ENCODE measurements around the gene SCRN2. TPM values are rescaled to one million over a fixed set of nuclear protein-coding genes. Genes with fewer than 3 reads are reported as not detected.

The SCRN2 gene
- polyA plus RNA-seq = 109 TPM
- long read RNA-seq, donor 1, transcript SCRN2-201 (8 exons, 1,548 nt) = major isoform, 12 of 33 reads
- long read RNA-seq, donor 1, transcript SCRN2-212 (7 exons, 1,745 nt) = minor isoform, 6 of 33 reads
- long read RNA-seq, donor 1, partial matches to known transcripts = 13 of 33 reads
- long read RNA-seq, donor 1, other reads (novel, unspliced or antisense) = 0 of 33 reads
- long read RNA-seq, donor 2, transcript SCRN2-212 (7 exons, 1,745 nt) = minor isoform, 5 of 50 reads
- long read RNA-seq, donor 2, transcript SCRN2-202 (7 exons, 1,779 nt) = minor isoform, 5 of 50 reads
- long read RNA-seq, donor 2, transcript SCRN2-201 (8 exons, 1,548 nt) = major isoform, 14 of 50 reads
- long read RNA-seq, donor 2, partial matches to known transcripts = 21 of 50 reads
- long read RNA-seq, donor 2, other reads (novel, unspliced or antisense) = 0 of 50 reads
- long read RNA-seq, donor 3 = 0 reads
- long read RNA-seq, donor 4, partial matches to known transcripts = 8 of 12 reads
- long read RNA-seq, donor 4, other reads (novel, unspliced or antisense) = 0 of 12 reads
- long read RNA-seq, donor 5, transcript SCRN2-212 (7 exons, 1,745 nt) = minor isoform, 5 of 23 reads
- long read RNA-seq, donor 5, transcript SCRN2-201 (8 exons, 1,548 nt) = major isoform, 8 of 23 reads
- long read RNA-seq, donor 5, partial matches to known transcripts = 5 of 23 reads
- long read RNA-seq, donor 5, other reads (novel, unspliced or antisense) = 0 of 23 reads
- long read RNA-seq, donor 6, transcript SCRN2-201 (8 exons, 1,548 nt) = major isoform, 18 of 37 reads
- long read RNA-seq, donor 6, transcript SCRN2-212 (7 exons, 1,745 nt) = minor isoform, 9 of 37 reads
- long read RNA-seq, donor 6, partial matches to known transcripts = 5 of 37 reads
- long read RNA-seq, donor 6, other reads (novel, unspliced or antisense) = 0 of 37 reads
- long read RNA-seq, donor 7, partial matches to known transcripts = 0 of 6 reads
- long read RNA-seq, donor 7, other reads (novel, unspliced or antisense) = 0 of 6 reads
- long read RNA-seq, donor 8, transcript SCRN2-202 (7 exons, 1,779 nt) = minor isoform, 13 of 67 reads
- long read RNA-seq, donor 8, transcript SCRN2-212 (7 exons, 1,745 nt) = minor isoform, 11 of 67 reads
- long read RNA-seq, donor 8, transcript SCRN2-201 (8 exons, 1,548 nt) = major isoform, 24 of 67 reads
- long read RNA-seq, donor 8, partial matches to known transcripts = 13 of 67 reads
- long read RNA-seq, donor 8, other reads (novel, unspliced or antisense) = 0 of 67 reads
- long read RNA-seq, donor 9, transcript SCRN2-201 (8 exons, 1,548 nt) = major isoform, 8 of 15 reads
- long read RNA-seq, donor 9, partial matches to known transcripts = 0 of 15 reads
- long read RNA-seq, donor 9, other reads (novel, unspliced or antisense) = 0 of 15 reads
- long read RNA-seq, donor 10, transcript SCRN2-212 (7 exons, 1,745 nt) = minor isoform, 12 of 40 reads
- long read RNA-seq, donor 10, transcript SCRN2-201 (8 exons, 1,548 nt) = major isoform, 22 of 40 reads
- long read RNA-seq, donor 10, partial matches to known transcripts = 0 of 40 reads
- long read RNA-seq, donor 10, other reads (novel, unspliced or antisense) = 0 of 40 reads
- long read RNA-seq, donor 11, transcript SCRN2-212 (7 exons, 1,745 nt) = major isoform, 12 of 20 reads
- long read RNA-seq, donor 11, partial matches to known transcripts = 0 of 20 reads
- long read RNA-seq, donor 11, other reads (novel, unspliced or antisense) = 0 of 20 reads

- no CpG with 5 or more reads among the region's 55 CpGs for WGBS (ENCODE audit: insufficient coverage, low lambda C conversion rate)
- peak; percentile 87 to 94 for DNase-seq
- peak within 1 kb of the TSS; percentile 96 for H3K4me3 ChIP-seq (ENCODE audit: low read length)
- H3K27ac ChIP-seq (ENCODE audit: low read length) = peak within 1 kb of the TSS; percentile 76
- H3K36me3 ChIP-seq (ENCODE audit: control insufficient read depth, insufficient read depth, low read length) = peaks cover 31% of the 10 kb centered on the region
- peaks cover 2% of the 10 kb centered on the region for H3K27me3 ChIP-seq (ENCODE audit: control insufficient read depth, insufficient read depth, low read length)
- H3K9me3 ChIP-seq (ENCODE audit: control insufficient read depth, low read depth, low read length) = no peaks in the 10 kb centered on the region
- H3K4me1 ChIP-seq (ENCODE audit: control insufficient read depth, insufficient read depth, low read length) = peaks cover 65% of the 10 kb centered on the region
Observed at GRCh38 chr17:47840742-47841487, at the start of gene SCRN2. Gene SCRN2 (minus strand): TSS chr17:47841273. CDS start chr17:47840843, 430 bp downstream.

- H3K4me1 ChIP-seq (ENCODE audit: control insufficient read depth, insufficient read depth, low read length) = peaks cover 18% of the 10 kb centered on the region
- H3K4me3 ChIP-seq (ENCODE audit: low read length) = no peak overlapping the region
- no peaks in the 10 kb centered on the region for H3K36me3 ChIP-seq (ENCODE audit: control insufficient read depth, insufficient read depth, low read length)
- no peaks in the 10 kb centered on the region for H3K27me3 ChIP-seq (ENCODE audit: control insufficient read depth, insufficient read depth, low read length)
- no peak overlapping the region for H3K27ac ChIP-seq (ENCODE audit: low read length)
- WGBS (ENCODE audit: insufficient coverage, low lambda C conversion rate) = no CpG with 5 or more reads among the region's 11 CpGs
- H3K9me3 ChIP-seq (ENCODE audit: control insufficient read depth, low read depth, low read length) = no peaks in the 10 kb centered on the region
- DNase-seq = peak; percentile 73 to 78
Observed at GRCh38 chr17:47889734-47890529, 48.9 kb upstream of the SCRN2 start.

GRCh38 chr17:47888293-47888692 is 47.2 kb upstream of the SCRN2 start:
- Histone ChIP-seq H3K27ac (ENCODE audit: low read length) (no peak overlapping the region), H3K27me3 (ENCODE audit: control insufficient read depth, insufficient read depth, low read length) (no peaks in the 10 kb centered on the region), H3K9me3 (ENCODE audit: control insufficient read depth, low read depth, low read length) (no peaks in the 10 kb centered on the region), H3K36me3 (ENCODE audit: control insufficient read depth, insufficient read depth, low read length) (no peaks in the 10 kb centered on the region), H3K4me3 (ENCODE audit: low read length) (no peak overlapping the region), H3K4me1 (ENCODE audit: control insufficient read depth, insufficient read depth, low read length) (peaks cover 34% of the 10 kb centered on the region)
- no peak for DNase-seq
- WGBS (ENCODE audit: insufficient coverage, low lambda C conversion rate) = no CpG with 5 or more reads among the region's 6 CpGs

GRCh38 chr17:47884905-47885730 is 44.0 kb upstream of the SCRN2 start:
- WGBS (ENCODE audit: insufficient coverage, low lambda C conversion rate) = no CpG with 5 or more reads among the region's 11 CpGs
- H3K27me3 ChIP-seq (ENCODE audit: control insufficient read depth, insufficient read depth, low read length) = no peaks in the 10 kb centered on the region
- peak overlapping the region; percentile 73 for H3K27ac ChIP-seq (ENCODE audit: low read length)
- H3K36me3 ChIP-seq (ENCODE audit: control insufficient read depth, insufficient read depth, low read length) = no peaks in the 10 kb centered on the region
- no peaks in the 10 kb centered on the region for H3K9me3 ChIP-seq (ENCODE audit: control insufficient read depth, low read depth, low read length)
- peak; percentile 66 to 87 for DNase-seq
- H3K4me3 ChIP-seq (ENCODE audit: low read length) = no peak overlapping the region
- peaks cover 62% of the 10 kb centered on the region for H3K4me1 ChIP-seq (ENCODE audit: control insufficient read depth, insufficient read depth, low read length)

DNA sequence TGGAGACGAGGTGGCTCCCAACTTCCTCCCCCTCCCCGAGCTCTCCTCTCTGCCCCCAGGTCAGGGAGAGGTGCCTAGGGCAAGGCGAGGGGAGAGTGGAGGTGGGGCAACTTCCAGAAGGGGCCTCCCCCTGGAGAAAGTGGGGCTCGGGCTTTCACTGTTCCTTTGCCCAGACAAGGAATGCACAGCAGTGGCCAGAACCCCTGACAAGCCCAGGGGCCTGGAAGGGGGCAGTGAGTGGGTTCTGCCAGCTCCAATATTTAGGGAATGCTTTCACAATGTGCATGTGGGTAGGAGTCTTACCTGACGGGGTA is 43.3 kb upstream of the SCRN2 start:
- H3K36me3 ChIP-seq (ENCODE audit: control insufficient read depth, insufficient read depth, low read length) = no peaks in the 10 kb centered on the region
- no peaks in the 10 kb centered on the region for H3K9me3 ChIP-seq (ENCODE audit: control insufficient read depth, low read depth, low read length)
- peak overlapping the region; percentile 73 for H3K27ac ChIP-seq (ENCODE audit: low read length)
- DNase-seq = no peak
- no peak overlapping the region for H3K4me3 ChIP-seq (ENCODE audit: low read length)
- H3K27me3 ChIP-seq (ENCODE audit: control insufficient read depth, insufficient read depth, low read length) = no peaks in the 10 kb centered on the region
- H3K4me1 ChIP-seq (ENCODE audit: control insufficient read depth, insufficient read depth, low read length) = peaks cover 63% of the 10 kb centered on the region
- WGBS (ENCODE audit: insufficient coverage, low lambda C conversion rate) = no CpG with 5 or more reads among the region's 5 CpGs

DNA sequence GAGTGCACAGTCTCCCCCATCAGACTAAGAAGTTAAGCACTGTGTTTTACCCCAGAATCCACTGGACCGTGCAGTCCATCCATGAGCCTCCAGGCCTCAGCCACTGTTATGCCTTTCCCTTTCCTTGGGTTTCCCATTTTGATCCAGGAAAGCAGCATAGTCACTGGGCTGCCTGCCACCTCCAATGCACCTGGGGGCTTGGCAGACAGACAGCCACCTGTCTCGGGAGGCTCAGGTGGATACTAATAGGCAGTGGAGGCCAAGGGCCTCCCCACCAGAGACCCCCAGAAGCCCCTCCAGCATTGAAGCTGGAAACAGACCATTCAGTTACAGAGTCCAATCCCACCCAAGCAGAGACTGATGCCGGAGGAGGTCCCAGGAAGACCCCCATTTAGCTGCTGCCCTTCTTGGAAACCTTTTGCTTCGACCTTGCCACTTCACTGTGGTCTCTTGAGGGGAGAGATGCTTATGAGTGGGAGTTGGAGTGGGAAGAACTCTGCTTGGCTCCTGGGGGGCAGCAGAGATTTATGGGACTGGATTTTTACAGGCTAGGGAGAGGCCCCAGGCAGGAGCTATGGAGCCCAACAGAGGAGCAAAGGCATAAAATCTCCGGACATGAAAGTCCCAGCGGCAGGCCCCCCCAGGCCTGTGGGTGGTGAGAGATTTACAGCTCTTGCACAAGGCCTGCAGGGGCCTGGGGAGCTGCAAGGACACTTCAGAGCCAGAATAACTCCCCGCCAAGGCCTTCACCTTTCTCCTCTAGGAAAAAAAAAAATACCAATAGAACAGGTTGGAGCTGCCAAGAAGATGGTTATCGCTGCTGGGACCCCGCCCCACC is 42.7 kb upstream of the SCRN2 start:
- H3K27me3 ChIP-seq (ENCODE audit: control insufficient read depth, insufficient read depth, low read length) = no peaks in the 10 kb centered on the region
- no CpG with 5 or more reads among the region's 9 CpGs for WGBS (ENCODE audit: insufficient coverage, low lambda C conversion rate)
- peak overlapping the region; percentile 73 for H3K27ac ChIP-seq (ENCODE audit: low read length)
- peaks cover 67% of the 10 kb centered on the region for H3K4me1 ChIP-seq (ENCODE audit: control insufficient read depth, insufficient read depth, low read length)
- no peaks in the 10 kb centered on the region for H3K36me3 ChIP-seq (ENCODE audit: control insufficient read depth, insufficient read depth, low read length)
- DNase-seq = peak; percentile 72 to 89
- H3K9me3 ChIP-seq (ENCODE audit: control insufficient read depth, low read depth, low read length) = no peaks in the 10 kb centered on the region
- H3K4me3 ChIP-seq (ENCODE audit: low read length) = no peak overlapping the region

DNA sequence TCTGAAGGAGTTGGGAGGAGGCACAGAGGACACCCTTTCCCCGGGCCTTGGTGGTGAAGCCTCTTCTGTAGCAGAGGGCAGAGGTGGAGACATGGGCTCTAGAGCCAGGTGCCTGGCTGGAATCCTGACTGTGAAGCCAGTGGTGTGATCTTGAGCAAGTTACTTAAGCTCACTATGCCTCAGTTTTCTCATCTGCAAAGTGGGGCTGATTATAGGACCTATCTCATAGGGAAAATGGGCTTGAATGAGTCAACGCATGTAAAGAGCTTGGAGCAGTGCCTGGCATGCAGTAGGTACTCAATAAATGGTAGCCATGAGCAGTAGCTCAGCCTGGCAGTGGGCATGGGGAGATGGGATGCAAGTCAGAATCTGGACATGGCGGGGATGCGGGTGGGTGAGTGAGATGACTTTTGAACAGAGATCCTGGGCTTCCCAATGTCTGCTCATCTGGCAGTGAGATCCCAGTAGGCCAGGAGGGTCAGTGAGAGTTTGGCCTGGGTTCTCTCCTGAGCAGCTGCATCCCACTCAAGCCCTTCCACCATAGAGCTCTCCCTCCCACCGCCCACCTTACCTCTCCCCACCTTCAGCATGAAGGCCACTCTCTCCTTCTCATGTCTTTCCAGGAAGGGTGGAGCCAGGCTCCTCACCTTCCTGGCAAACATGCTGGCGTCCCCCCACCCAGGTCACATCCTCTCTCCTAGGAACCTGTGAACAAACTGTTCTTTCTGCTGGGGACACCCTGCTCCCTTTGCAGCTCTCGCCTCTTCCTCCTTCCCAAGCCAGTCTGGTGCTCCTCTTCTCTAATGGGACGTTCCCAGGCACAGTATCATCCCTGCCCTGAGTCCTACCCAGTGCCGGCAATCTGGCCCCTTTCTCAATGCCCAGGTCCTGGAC is 41.9 kb upstream of the SCRN2 start:
- H3K27me3 ChIP-seq (ENCODE audit: control insufficient read depth, insufficient read depth, low read length) = peaks cover 2% of the 10 kb centered on the region
- H3K36me3 ChIP-seq (ENCODE audit: control insufficient read depth, insufficient read depth, low read length) = no peaks in the 10 kb centered on the region
- peaks cover 76% of the 10 kb centered on the region for H3K4me1 ChIP-seq (ENCODE audit: control insufficient read depth, insufficient read depth, low read length)
- DNase-seq = no peak
- no peak overlapping the region for H3K4me3 ChIP-seq (ENCODE audit: low read length)
- no peaks in the 10 kb centered on the region for H3K9me3 ChIP-seq (ENCODE audit: control insufficient read depth, low read depth, low read length)
- H3K27ac ChIP-seq (ENCODE audit: low read length) = peak overlapping the region; percentile 73
- no CpG with 5 or more reads among the region's 9 CpGs for WGBS (ENCODE audit: insufficient coverage, low lambda C conversion rate)
